HCT116 (cell line): ENCODE results near the gene TMC6. TPM values are rescaled to one million over a fixed set of nuclear protein-coding genes. Genes with fewer than 3 reads are reported as not detected.
A peak's percentile ranks its signal among the peaks of the same experiment; 100 is the strongest.

Source experiments
- ATAC-seq: fragments of 200-7000 bp; cut with Tn5 transposase; 2 replicates; pipeline ENCODE4 v1.9.1; 2020; ENCODE audit warnings: mild to moderate bottlenecking, moderate library complexity
- BruUV-seq: library from RNA; stranded (reverse); fragments of 400-500 nt; replicated peaks from 2 replicates; lab custom pipeline; 2021; lab: Mats Ljungman, UMichigan
- CTCF ChIA-PET: fragments of 300-600 bp; sonication (Branson Sonifier 250); formaldehyde crosslinking; loops from one replicate; lab custom pipeline; 2021; ENCODE audit warnings: antibody characterized with exemption; lab: Charles Lee
- POLR2A ChIA-PET: fragments of 300-600, 350-600 bp; sonication (Branson Sonifier 250); formaldehyde crosslinking; loops from one replicate; lab custom pipeline; 2021; ENCODE audit warnings: antibody characterized with exemption; lab: Charles Lee
- RAD21 ChIA-PET, 2 experiments: fragments of 300-600 bp; sonication (Branson Sonifier 250); formaldehyde crosslinking; loops; one replicate each; lab custom pipeline; 2023; ENCODE audit warnings: low total read pairs in 2 of 2; ENCODE audit not compliant: uncharacterized antibody in 2 of 2, unreplicated experiment in 2 of 2, low non-redundant PET in 1 of 2; lab: Charles Lee
- DNase-seq: peaks from one replicate; pipeline ENCODE4 v3.0.0-alpha.2; 2010; ENCODE audit warnings: low read depth, low spot score
- H2AFZ ChIP-seq: fragments of 200-600 bp; shearing (Covaris generic), sonication (generic); 2 replicates; pipeline ENCODE4 v1.6.1; 2017; ENCODE audit warnings: low read depth, mixed run types, mixed read lengths, antibody characterized with exemption, low read length; ENCODE audit not compliant: poor library complexity, severe bottlenecking
- H3K27ac ChIP-seq: 2 replicates; pipeline ENCODE4 v1.5.1; 2012; ENCODE audit warnings: low read depth, low read length
- H3K27me3 ChIP-seq: fragments of 200-600 bp; sonication (generic); 2 replicates; pipeline ENCODE4 v1.6.1; 2016; ENCODE audit warnings: mixed run types, low read length, mixed read lengths; ENCODE audit not compliant: insufficient read depth
- H3K36me3 ChIP-seq, 2 experiments: fragments of 200-500 bp in 1 of 2; fragments of 200-600 bp in 1 of 2; sonication (Bioruptor generic) in 1 of 2; sonication (generic) in 1 of 2; 2 replicates each; pipeline versions ENCODE4 v1.5.1 to v1.6.1; 2014 to 2016; ENCODE audit warnings: low read length in 2 of 2, inconsistent platforms in 1 of 2, mixed read lengths in 1 of 2, mixed run types in 1 of 2; ENCODE audit not compliant: insufficient read depth in 2 of 2, control insufficient read depth in 1 of 2
- H3K4me1 ChIP-seq, 2 experiments: fragments of 200-600 bp in 1 of 2; sonication (generic) in 1 of 2; 2 replicates each; pipeline versions ENCODE4 v1.5.1 to v1.6.1; 2012 to 2017; ENCODE audit warnings: low read length in 2 of 2, inconsistent platforms in 1 of 2, mild to moderate bottlenecking in 1 of 2, mixed read lengths in 1 of 2, mixed run types in 1 of 2, moderate library complexity in 1 of 2; ENCODE audit not compliant: insufficient read depth in 2 of 2, control insufficient read depth in 1 of 2
- H3K4me2 ChIP-seq: fragments of 200-600 bp; sonication (generic); 2 replicates; pipeline ENCODE4 v1.6.1; 2017; ENCODE audit warnings: mixed run types, low read length, mixed read lengths
- H3K4me3 ChIP-seq, 2 experiments: fragments of 200-600 bp in 1 of 2; sonication (generic) in 1 of 2; replicated peaks in 1 of 2; 2 replicates each; pipeline ENCODE4 v1.5.1; 2011 to 2016; ENCODE audit warnings: low read length in 2 of 2, control low read depth in 1 of 2, low read depth in 1 of 2, mild to moderate bottlenecking in 1 of 2, mixed read lengths in 1 of 2, mixed run types in 1 of 2
- H3K79me2 ChIP-seq: fragments of 200-600 bp; sonication (generic); 2 replicates; pipeline ENCODE4 v1.6.1; 2017; ENCODE audit warnings: mild to moderate bottlenecking, mixed run types, low read length, moderate library complexity, mixed read lengths; ENCODE audit not compliant: insufficient read depth
- H3K9ac ChIP-seq: fragments of 200-600 bp; sonication (generic); 2 replicates; pipeline ENCODE4 v1.6.1; 2016; ENCODE audit warnings: low read length, mixed read lengths
- H3K9me2 ChIP-seq: fragments of 200-600 bp; sonication (generic), shearing (Covaris generic); 2 replicates; pipeline ENCODE4 v1.6.1; 2017; ENCODE audit warnings: mixed run types, mild to moderate bottlenecking, moderate library complexity; ENCODE audit not compliant: insufficient read depth
- H3K9me3 ChIP-seq, 2 experiments: fragments of 200-500 bp in 1 of 2; fragments of 200-600 bp in 1 of 2; sonication (Bioruptor generic) in 1 of 2; sonication (generic) in 1 of 2; 2 replicates each; pipeline ENCODE4 v1.6.1; 2014 to 2017; ENCODE audit warnings: low read length in 2 of 2, mixed read lengths in 2 of 2, inconsistent platforms in 1 of 2, low read depth in 1 of 2, mild to moderate bottlenecking in 1 of 2, mixed run types in 1 of 2, moderate library complexity in 1 of 2; ENCODE audit not compliant: control insufficient read depth in 1 of 2, insufficient read depth in 1 of 2
- H4K20me1 ChIP-seq: fragments of 200-600 bp; sonication (generic), shearing (Covaris generic); 2 replicates; pipeline ENCODE4 v1.6.1; 2017; ENCODE audit warnings: mixed run types, mild to moderate bottlenecking, moderate library complexity; ENCODE audit not compliant: insufficient read depth
- ATF3 ChIP-seq: IDR thresholded peaks from 2 replicates; pipeline ENCODE4 v1.6.1; 2012
- EZH2 ChIP-seq: fragments of 200-600 bp; sonication (generic); IDR thresholded peaks from 2 replicates; pipeline ENCODE4 v1.6.1; 2017; ENCODE audit warnings: antibody characterized with exemption, mixed run types
- POLR2AphosphoS5 ChIP-seq: IDR thresholded peaks from 2 replicates; pipeline ENCODE4 v1.6.1; 2011; ENCODE audit warnings: mild to moderate bottlenecking, low read depth, low read length, moderate library complexity
- TCF7L2 ChIP-seq: IDR thresholded peaks from 2 replicates; pipeline ENCODE4 v1.7.0; 2011; ENCODE audit warnings: borderline replicate concordance, inconsistent platforms; ENCODE audit not compliant: insufficient read depth, insufficient read length; ENCODE audit errors: extremely low read depth
- ZBTB33 ChIP-seq: IDR thresholded peaks from 2 replicates; pipeline ENCODE4 v1.6.1; 2011; ENCODE audit warnings: mild to moderate bottlenecking, low read length, moderate library complexity; ENCODE audit not compliant: insufficient replicate concordance; ENCODE audit errors: extremely low read depth
- intact Hi-C: fragments of 100-400 bp; cut with micrococcal nuclease; formaldehyde crosslinking; loops from 2 replicates; pipeline ENCODE4 v1.10.0; 2022
- total RNA-seq: library from RNA; stranded (reverse); gene quantifications from one replicate; pipeline ENCODE4 v1.2.1, GENCODE V29; 2021; ENCODE audit not compliant: unreplicated experiment

TMC6 gene
- total RNA-seq, 1 experiment from 2014 or later, result 142 TPM

- Histone ChIP-seq H3K4me1 (peaks cover 59 to 85% of the 10 kb centered on the region in 2 experiments), H3K4me2 (peak overlapping the region; percentile 82), H3K79me2 (no peaks in the 10 kb centered on the region), H3K36me3 (no peaks in the 10 kb centered on the region), H4K20me1 (no peaks in the 10 kb centered on the region), H3K27ac (peak overlapping the region; percentile 67), H3K9me3 (no peaks in the 10 kb centered on the region), H2AFZ (no peak overlapping the region), H3K27me3 (no peaks in the 10 kb centered on the region), H3K9me2 (no peaks in the 10 kb centered on the region), H3K9ac (peak overlapping the region; percentile 58), H3K4me3 (peak overlapping the region; percentile 13 to 44)
- POLR2A ChIA-PET, result interaction anchor here (0.6 to 1.8 kb wide), 9 partner anchors 10 to 202 kb away, joined by 3 to 24 read pairs (median 5); partner anchors contain the start of genes AFMID and TK1
- no TSS peak for BruUV-seq
- intact Hi-C loops, result no loop called here
- DNase-seq (peak; percentile 97), ATAC-seq (peak; percentile 48)
- CTCF ChIA-PET, result interaction anchor here (0.6 to 2.0 kb wide), 12 partner anchors 9 to 123 kb away, joined by 3 to 7 read pairs (median 4); partner anchors contain the start of genes AFMID and TK1
- TF ChIP-seq ATF3 (no peak), EZH2 (no peak), TCF7L2 (peak; percentile 98), ZBTB33 (peak; percentile 85), POLR2AphosphoS5 (peak; percentile 88)
- RAD21 ChIA-PET, result interaction anchor here (0.5 to 1.4 kb wide), 5 partner anchors 14 to 219 kb away, joined by 3 to 6 read pairs (median 3); partner anchors contain the start of gene TMC6 (in 1 of the 2)
Measured at GRCh38 chr17:78142119-78142861, 13.7 kb upstream of the TMC6 start.
